Measurements from ENCODE around the gene SHISAL1. TPM values are rescaled to one million over a fixed set of nuclear protein-coding genes. Genes with fewer than 3 reads are reported as not detected.

The SHISAL1 gene
- total and polyA plus RNA-seq, 10 of the 15 experiments (the other 5 are each of a cell fraction or from before 2014, with no cell fraction given): not detected

- no peaks in the 10 kb centered on the region; the same call in 2 of the 3 replicates for H3K9me3 ChIP-seq (replicated peaks; ENCODE audit: control insufficient read depth, insufficient read depth, low read length)
- H3K79me2 ChIP-seq (ENCODE audit: control insufficient read depth, insufficient read depth, low read length): no peaks in the 10 kb centered on the region
- DNase-seq (ENCODE audit: low read depth, low spot score) (no peak), FAIRE-seq (no peak), ATAC-seq (no peak)
- in situ Hi-C loops (cut with MboI): no loop called here
- no peaks in the 10 kb centered on the region for H3K36me3 ChIP-seq (ENCODE audit: control insufficient read depth in 2 of 2, insufficient read depth in 2 of 2, low read length in 1 of 2)
- CTCF ChIA-PET: no interaction called here
- no peak overlapping the region for H3K27ac ChIP-seq (ENCODE audit: control insufficient read depth, insufficient read depth)
- H3K9ac ChIP-seq (ENCODE audit: control insufficient read depth, insufficient read depth, low read length): no peak overlapping the region
- H4K20me1 ChIP-seq (ENCODE audit: control insufficient read depth, insufficient read depth): no peaks in the 10 kb centered on the region
- no peaks in the 10 kb centered on the region for H3K4me1 ChIP-seq (ENCODE audit: control insufficient read depth, insufficient read depth, low read length)
- RAD21 ChIA-PET (ENCODE audit: unreplicated experiment): no interaction called here
- intact Hi-C loops (cut with micrococcal nuclease; ENCODE audit: unreplicated experiment): no loop called here
- no TSS peak for BruUV-seq (replicated peaks)
- POLR2A ChIA-PET: no interaction called here
- H3K4me2 ChIP-seq (ENCODE audit: control insufficient read depth, insufficient read depth): no peak overlapping the region
- no peak overlapping the region for H3K4me3 ChIP-seq
- no peaks in the 10 kb centered on the region; a peak in 1 of 4 replicates for H3K27me3 ChIP-seq (replicated peaks in 1 of 2; ENCODE audit: control insufficient read depth in 2 of 2, insufficient read depth in 2 of 2, low read length in 1 of 2)
- 34% methylated on average over 11 of the region's 12 CpGs for WGBS (ENCODE audit: insufficient coverage, insufficient replicate concordance, low lambda C conversion rate, missing lambda C conversion rate)
- SMC1A ChIA-PET (ENCODE audit: uncharacterized antibody, unreplicated experiment): no interaction called here
- TF ChIP-seq BRCA1 (IDR thresholded peaks at IDR 0.05; ENCODE audit: low read depth, low read length) (no peak), MTA3 (IDR thresholded peaks at IDR 0.05; ENCODE audit: borderline replicate concordance, low read length) (no peak), SP1 (IDR thresholded peaks at IDR 0.05; ENCODE audit: low read depth, low read length) (no peak), NBN (IDR thresholded peaks at IDR 0.05) (no peak), TCF12 (IDR thresholded peaks at IDR 0.05; ENCODE audit: low read depth, low read length) (no peak), EGR1 (IDR thresholded peaks at IDR 0.05; ENCODE audit: borderline replicate concordance in 1 of 2, low read depth in 2 of 2, low read length in 2 of 2) (no peak), YBX1 (IDR thresholded peaks at IDR 0.05) (no peak)
- TF ChIP-seq, protein P1, sequence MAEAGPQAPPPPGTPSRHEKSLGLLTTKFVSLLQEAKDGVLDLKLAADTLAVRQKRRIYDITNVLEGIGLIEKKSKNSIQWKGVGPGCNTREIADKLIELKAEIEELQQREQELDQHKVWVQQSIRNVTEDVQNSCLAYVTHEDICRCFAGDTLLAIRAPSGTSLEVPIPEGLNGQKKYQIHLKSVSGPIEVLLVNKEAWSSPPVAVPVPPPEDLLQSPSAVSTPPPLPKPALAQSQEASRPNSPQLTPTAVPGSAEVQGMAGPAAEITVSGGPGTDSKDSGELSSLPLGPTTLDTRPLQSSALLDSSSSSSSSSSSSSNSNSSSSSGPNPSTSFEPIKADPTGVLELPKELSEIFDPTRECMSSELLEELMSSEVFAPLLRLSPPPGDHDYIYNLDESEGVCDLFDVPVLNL (IDR thresholded peaks at IDR 0.05; ENCODE audit: low read depth, low read length): no peak
- TF ChIP-seq, protein P2, sequence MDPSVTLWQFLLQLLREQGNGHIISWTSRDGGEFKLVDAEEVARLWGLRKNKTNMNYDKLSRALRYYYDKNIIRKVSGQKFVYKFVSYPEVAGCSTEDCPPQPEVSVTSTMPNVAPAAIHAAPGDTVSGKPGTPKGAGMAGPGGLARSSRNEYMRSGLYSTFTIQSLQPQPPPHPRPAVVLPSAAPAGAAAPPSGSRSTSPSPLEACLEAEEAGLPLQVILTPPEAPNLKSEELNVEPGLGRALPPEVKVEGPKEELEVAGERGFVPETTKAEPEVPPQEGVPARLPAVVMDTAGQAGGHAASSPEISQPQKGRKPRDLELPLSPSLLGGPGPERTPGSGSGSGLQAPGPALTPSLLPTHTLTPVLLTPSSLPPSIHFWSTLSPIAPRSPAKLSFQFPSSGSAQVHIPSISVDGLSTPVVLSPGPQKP (IDR thresholded peaks at IDR 0.05; ENCODE audit: low read depth, low read length): no peak
- no peak overlapping the region for H2AFZ ChIP-seq (ENCODE audit: control insufficient read depth, low read depth, low read length)
These were observed 88.6 kb downstream of the SHISAL1 start for GRCh38 chr22:44224166-44224565.

Data from GM12878 (cell line).